Measurements from ENCODE around the gene PICK1. TPM values are rescaled to one million over a fixed set of nuclear protein-coding genes. Genes with fewer than 3 reads are reported as not detected.

PICK1 gene
- total and polyA plus RNA-seq, 2 of the 13 experiments (the other 11 are each of a cell fraction or from before 2014, with no cell fraction given), result 19.3 to 25.3 TPM

DNA sequence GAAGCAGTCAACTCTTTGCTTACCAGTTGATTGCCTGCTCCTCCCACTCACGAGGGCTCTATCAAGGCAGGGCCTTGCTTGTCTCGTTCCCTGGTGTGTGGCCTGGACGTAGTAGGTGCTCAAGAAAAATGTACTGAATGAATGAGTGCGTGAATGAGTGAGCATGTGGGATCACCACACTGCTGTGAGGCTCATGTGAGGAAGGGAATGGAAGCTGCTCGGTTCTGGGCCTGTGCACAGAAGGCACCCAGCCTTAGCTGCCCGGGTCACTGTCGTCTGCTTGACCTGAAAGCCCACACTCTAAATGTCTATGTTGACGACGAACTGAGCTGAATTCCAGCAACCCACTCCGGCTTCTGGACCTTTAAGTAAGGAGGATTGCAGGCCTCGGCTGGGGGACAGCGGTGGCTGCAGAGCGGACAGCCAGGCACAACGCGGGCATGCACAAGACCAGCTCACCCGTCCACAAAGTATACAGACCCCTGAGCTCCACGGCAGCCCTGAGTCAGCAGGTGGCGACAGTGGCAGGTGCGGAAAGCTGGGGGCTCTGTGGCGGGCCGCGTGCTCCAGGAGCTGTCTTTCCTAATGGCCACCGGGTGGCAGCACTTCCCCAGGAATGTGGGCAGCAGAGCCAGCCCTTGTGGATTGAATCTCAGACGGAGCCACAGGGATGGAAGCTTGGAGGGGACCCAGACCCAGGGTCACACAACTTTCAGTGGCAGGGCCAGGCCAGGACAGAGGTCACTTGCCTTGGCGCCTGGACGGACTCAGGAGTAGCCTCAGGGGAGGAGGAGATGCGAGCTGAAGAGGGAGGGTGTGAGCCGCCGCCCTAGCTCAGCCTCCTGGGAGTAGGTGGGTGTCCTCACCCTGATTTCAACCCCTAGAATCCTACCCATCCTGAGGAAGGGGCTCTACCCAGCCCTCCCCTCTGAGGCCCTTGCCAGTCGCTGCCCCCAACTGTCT lies 5.0 kb upstream of the PICK1 start (continued):
- TF ChIP-seq, protein P1, sequence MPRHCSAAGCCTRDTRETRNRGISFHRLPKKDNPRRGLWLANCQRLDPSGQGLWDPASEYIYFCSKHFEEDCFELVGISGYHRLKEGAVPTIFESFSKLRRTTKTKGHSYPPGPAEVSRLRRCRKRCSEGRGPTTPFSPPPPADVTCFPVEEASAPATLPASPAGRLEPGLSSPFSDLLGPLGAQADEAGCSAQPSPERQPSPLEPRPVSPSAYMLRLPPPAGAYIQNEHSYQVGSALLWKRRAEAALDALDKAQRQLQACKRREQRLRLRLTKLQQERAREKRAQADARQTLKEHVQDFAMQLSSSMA (CRISPR knock-in tag; IDR thresholded peaks at IDR 0.05), result peak; percentile 67; the same call in 1 of the 2 replicates
- TF ChIP-seq FOXA3 (CRISPR knock-in tag; IDR thresholded peaks at IDR 0.05), result peak; percentile 55
- peak; percentile 46 for TF ChIP-seq CBX1 (IDR thresholded peaks at IDR 0.05; ENCODE audit: low read depth)
- no peak for TF ChIP-seq DBP (CRISPR knock-in tag; IDR thresholded peaks at IDR 0.05; ENCODE audit: not compliant biosample characterization)
- TF ChIP-seq SIX4 (CRISPR knock-in tag; IDR thresholded peaks at IDR 0.05), result 0 out of 2 replicates have a peak, but pooled peaks have one; percentile 30
- no peak for TF ChIP-seq SOX13 (IDR thresholded peaks at IDR 0.05)
- peak in 1 of 2 experiments; percentile 7; a peak in 1 of 4 replicates for TF ChIP-seq SOX13 (CRISPR knock-in tag; conservative IDR thresholded peaks at IDR 0.05 in 1 of 2, IDR thresholded peaks at IDR 0.05 in 1 of 2)
- no peak for TF ChIP-seq RFX5 (IDR thresholded peaks at IDR 0.05; ENCODE audit: low read depth, low read length)
- TF ChIP-seq ZNF441 (CRISPR knock-in tag; IDR thresholded peaks at IDR 0.05; ENCODE audit: borderline replicate concordance), result no peak
- 0 out of 2 replicates have a peak, but pooled peaks have one; percentile 21 for TF ChIP-seq NCOA2 (CRISPR knock-in tag; IDR thresholded peaks at IDR 0.05)
- peak; percentile 83 for TF ChIP-seq MAX (IDR thresholded peaks at IDR 0.05)
- TF ChIP-seq BRD4 (CRISPR knock-in tag; IDR thresholded peaks at IDR 0.05), result no peak
- no peak for TF ChIP-seq ATRX (CRISPR knock-in tag; IDR thresholded peaks at IDR 0.05; ENCODE audit: borderline replicate concordance)
- peak; percentile 62; the same call in 1 of the 2 replicates for TF ChIP-seq SALL2 (CRISPR knock-in tag; IDR thresholded peaks at IDR 0.05)
- TF ChIP-seq XBP1 (CRISPR knock-in tag; IDR thresholded peaks at IDR 0.05), result no peak
- no peak for TF ChIP-seq KLF13 (CRISPR knock-in tag; IDR thresholded peaks at IDR 0.05)
- no peak for TF ChIP-seq THAP8 (CRISPR knock-in tag; IDR thresholded peaks at IDR 0.05; ENCODE audit: borderline replicate concordance)
- TF ChIP-seq IRF2 (CRISPR knock-in tag; IDR thresholded peaks at IDR 0.05), result peak; percentile 81; the same call in 1 of the 2 replicates
- peak; percentile 32; the same call in 1 of the 2 replicates for TF ChIP-seq ZNF891 (CRISPR knock-in tag; IDR thresholded peaks at IDR 0.05)
- 0 out of 2 replicates have a peak, but pooled peaks have one; percentile 28 for TF ChIP-seq TOPORS (CRISPR knock-in tag; IDR thresholded peaks at IDR 0.05)
- TF ChIP-seq MEIS1 (CRISPR knock-in tag; IDR thresholded peaks at IDR 0.05; ENCODE audit: borderline replicate concordance), result peak; percentile 70; the same call in 1 of the 2 replicates
- TF ChIP-seq, protein P2, sequence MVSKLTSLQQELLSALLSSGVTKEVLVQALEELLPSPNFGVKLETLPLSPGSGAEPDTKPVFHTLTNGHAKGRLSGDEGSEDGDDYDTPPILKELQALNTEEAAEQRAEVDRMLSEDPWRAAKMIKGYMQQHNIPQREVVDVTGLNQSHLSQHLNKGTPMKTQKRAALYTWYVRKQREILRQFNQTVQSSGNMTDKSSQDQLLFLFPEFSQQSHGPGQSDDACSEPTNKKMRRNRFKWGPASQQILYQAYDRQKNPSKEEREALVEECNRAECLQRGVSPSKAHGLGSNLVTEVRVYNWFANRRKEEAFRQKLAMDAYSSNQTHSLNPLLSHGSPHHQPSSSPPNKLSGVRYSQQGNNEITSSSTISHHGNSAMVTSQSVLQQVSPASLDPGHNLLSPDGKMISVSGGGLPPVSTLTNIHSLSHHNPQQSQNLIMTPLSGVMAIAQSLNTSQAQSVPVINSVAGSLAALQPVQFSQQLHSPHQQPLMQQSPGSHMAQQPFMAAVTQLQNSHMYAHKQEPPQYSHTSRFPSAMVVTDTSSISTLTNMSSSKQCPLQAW (CRISPR knock-in tag; IDR thresholded peaks at IDR 0.05), result peak; percentile 94
- TF ChIP-seq RBM22 (optimal IDR thresholded peaks at IDR 0.05; ENCODE audit: low read length), result no peak
- TF ChIP-seq ZNF367 (CRISPR knock-in tag; IDR thresholded peaks at IDR 0.05; ENCODE audit: borderline replicate concordance), result no peak
- no peak for TF ChIP-seq POLR2G (IDR thresholded peaks at IDR 0.05; ENCODE audit: low read depth, low read length)

Data from HepG2 (cell line).